ENCODE measurements around the gene DHX36.

DHX36 gene

DNA sequence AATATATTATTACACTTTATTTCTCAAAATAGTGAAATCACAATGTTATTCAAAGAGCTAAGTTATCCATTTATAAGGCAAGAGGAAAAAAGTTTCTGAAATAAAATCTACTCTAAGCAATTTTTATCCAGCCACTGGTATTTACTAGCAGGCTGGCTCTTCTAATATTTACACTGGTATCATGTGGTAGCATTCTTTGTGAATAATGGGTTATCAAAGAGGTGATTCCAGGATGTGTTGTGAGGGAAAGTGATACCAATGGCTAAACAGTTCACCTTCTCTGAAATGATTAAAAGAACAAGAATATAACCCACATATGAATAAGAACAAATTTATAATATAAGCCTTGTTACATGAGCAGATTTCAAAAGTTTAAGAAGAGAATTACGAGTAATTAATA, 44.1 kb downstream of the DHX36 start:
- DNase-seq (ENCODE audit: low read depth in 3 of 3): no peak

DNA sequence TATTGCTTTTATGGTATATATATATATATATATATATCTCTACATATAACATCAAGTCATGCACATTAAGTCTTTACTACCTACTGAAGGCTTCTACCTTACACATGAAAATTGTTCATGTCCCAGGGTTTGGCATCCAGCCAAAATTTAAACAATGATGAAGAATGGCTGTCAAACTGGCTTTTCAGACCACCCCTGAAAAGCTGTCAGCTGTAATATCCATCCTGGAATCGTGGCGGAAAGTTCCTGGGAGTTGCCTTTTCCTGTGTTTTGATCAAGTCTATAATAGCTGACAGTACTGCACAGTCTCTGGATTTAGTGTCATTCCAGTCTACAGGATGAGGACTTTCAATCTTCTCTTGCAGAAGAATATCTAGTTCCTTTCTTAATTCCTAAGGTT, 48.3 kb downstream of the DHX36 start:
- DNase-seq (ENCODE audit: low read depth in 3 of 3): no peak

GRCh38 chr3:154275292-154275691, 49.0 kb downstream of the DHX36 start:
- no peak for DNase-seq (ENCODE audit: low read depth in 3 of 3)

- DNase-seq (ENCODE audit: low read depth in 3 of 3): no peak
Observed at GRCh38 chr3:154274348-154274747, 49.9 kb downstream of the DHX36 start.

DNA sequence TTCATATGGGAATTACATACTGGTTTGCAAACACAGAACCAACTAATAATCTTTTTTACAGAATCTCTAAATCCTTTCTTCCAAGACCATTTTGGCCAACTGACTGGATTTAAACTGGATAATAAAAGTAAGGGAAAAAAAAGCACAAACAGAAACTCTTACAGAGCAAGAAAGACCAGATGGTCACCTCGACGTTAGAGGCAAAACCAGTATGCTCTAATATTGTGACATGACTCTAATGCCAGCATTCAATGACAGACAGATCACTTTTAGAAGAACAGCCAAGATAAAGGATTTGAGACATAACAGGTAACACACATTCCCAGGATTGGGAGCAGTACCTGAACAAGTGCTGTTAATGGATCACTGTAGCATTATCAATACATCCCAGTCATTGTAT, 50.9 kb downstream of the DHX36 start:
- no peak for DNase-seq (ENCODE audit: low read depth in 3 of 3)

DNA sequence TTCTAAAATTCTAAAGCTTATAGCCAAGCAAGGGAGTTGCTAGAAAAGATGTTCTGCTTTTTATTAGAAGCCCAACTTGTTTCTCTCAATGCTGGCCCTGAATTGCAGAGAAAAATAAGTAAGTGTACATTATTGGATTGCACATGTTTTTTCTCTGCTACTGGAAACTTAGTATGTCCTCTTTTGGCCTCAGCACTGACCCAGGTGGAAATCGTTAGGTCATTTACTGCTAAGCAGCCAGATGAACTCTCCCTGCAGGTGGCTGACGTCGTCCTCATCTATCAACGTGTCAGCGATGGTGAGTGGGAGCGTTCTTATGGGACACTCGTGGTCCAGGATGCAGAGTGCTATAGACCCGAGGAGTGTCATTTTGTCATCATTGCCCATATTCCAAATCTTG, 69.8 kb downstream of the DHX36 start:
- DNase-seq (ENCODE audit: low read depth in 3 of 3): no peak

DNA sequence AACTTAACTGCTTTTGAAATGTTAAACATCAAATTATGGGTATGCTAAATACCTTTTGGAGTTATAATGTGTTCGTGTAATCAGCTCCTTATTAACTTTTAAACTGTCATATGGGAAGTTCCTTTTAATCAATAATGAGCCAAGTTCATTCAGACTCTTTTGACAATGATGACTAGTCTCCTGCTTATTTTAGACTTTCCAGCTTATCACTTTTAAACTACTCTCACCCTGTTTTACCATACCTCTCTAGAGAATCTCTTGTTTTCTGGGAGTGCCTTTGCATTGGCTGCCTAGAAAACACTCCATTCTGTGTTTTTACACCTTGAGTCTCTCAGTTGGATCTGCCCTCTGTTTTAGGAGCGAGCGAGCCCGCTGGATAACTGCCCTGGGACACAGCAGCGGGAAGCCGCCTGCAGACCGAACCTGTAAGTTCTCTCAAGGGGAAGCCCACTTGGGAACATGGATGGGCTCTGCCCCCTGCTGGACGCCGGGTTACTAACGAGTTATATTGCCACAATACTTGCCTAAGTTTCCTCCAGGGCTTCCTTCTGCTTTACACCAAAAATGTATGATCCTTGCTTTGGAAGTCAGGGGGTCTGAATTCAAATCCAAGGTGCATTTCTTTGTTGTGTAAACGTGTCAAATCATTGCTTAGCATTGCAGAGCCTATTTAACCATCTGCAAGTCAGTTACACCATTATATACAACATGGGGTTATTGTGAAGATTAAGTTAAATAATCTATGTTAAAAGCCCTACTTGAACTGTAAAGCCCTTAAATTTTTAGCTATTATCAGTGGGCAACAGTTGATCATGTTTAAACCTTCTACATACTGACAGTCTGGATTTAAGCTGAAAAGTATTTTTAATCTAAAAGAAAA, 71.3 kb downstream of the DHX36 start:
- DNase-seq (ENCODE audit: low read depth in 3 of 3): peak; percentile 30 to 72 (median 43)

GRCh38 chr3:154251610-154252009, 72.7 kb downstream of the DHX36 start:
- no peak for DNase-seq (ENCODE audit: low read depth in 3 of 3)

DNA sequence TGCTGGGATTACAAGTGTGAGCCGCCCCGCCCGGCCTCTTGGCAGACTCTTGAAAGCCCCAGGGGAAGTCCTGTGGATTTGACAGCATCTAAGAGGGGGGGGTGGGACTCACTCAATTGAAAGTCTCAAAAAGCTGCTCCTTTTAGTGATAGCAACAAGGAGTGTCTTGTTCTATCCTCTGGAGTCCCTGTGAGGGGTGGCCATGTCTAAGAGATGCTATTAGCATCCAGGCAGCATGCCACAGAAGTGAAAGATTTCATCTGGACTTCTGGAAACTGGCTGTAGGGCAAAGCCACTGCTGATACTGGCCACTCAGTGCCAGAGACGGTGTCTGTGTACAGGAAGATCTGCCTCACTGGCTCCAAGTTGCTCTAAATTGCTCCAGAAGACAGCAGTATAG, 74.0 kb downstream of the DHX36 start:
- DNase-seq (ENCODE audit: low read depth in 3 of 3): no peak

DNA sequence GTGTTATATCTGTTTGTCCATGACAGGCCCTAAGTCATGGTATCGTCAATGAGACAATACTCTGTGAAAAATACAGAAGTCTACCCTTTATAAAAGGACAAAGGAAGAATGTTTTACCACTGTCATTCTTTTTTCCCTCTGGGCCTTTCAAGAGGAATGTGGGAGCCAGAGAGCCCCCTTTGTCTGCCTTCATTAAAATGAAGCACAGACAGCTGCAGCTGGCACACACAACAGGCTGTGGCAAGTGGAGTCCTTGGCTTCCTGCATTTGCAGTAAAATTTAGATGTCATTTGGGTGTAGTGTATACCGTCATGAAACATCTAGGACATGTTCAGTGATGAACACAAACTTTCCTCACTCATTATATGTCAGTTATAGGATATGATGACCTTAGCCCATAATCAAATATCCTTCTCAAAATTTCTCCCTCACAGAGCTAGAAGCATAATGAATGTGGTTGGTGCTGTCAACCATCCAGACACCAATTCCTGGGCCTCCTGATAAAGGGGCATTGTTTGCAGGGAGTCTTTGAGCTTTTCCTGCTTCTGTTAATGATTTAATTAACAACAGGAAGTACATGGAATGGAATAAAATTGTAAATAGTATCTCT, 76.4 kb downstream of the DHX36 start:
- no peak for DNase-seq (ENCODE audit: low read depth in 3 of 3)

- DNase-seq (ENCODE audit: low read depth in 3 of 3): no peak
Observed at GRCh38 chr3:154244644-154245043, 79.6 kb downstream of the DHX36 start.

- no peak for DNase-seq (ENCODE audit: low read depth in 3 of 3)
Observed at GRCh38 chr3:154243353-154243752, 80.9 kb downstream of the DHX36 start.

DNA sequence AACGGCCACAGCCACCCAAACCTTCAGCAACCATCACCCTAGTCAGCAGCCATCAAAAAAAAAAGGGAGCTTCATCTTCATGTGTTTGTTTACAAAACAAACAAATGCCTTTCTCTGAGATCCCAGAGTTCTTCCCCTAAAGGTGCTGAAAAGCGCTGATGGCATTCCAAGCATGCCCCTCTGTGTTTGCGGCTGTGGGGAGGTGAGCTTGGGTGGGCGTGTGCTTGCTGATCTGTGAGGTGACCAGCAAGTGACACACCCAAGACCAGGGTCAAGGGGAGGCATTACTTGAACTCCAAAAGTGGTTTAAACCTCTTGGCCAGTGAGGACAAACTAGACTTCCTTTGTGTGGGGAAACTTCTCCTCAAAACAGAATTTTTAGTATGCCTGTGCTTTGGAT, 81.5 kb downstream of the DHX36 start:
- no peak for DNase-seq (ENCODE audit: low read depth in 3 of 3)

DNA sequence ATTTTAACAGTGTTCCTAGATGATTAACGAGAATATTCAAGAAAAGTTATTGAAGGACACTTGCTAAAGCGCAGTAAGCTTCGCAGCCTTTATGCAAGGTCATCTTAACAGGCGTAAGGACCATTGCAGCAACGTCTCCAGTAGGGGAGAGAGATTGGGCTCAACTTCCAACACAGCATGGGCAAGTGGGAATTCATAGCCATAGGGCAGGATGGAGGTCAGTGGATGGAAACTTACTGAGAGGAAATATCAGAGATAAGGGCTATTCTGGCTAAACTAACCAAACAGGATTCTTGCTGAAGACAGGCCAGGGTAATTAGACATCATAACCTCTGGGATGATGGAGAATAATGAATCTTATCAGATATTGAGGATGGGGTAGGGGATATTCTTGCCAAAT, 82.8 kb downstream of the DHX36 start:
- no peak for DNase-seq (ENCODE audit: low read depth in 3 of 3)

DNA sequence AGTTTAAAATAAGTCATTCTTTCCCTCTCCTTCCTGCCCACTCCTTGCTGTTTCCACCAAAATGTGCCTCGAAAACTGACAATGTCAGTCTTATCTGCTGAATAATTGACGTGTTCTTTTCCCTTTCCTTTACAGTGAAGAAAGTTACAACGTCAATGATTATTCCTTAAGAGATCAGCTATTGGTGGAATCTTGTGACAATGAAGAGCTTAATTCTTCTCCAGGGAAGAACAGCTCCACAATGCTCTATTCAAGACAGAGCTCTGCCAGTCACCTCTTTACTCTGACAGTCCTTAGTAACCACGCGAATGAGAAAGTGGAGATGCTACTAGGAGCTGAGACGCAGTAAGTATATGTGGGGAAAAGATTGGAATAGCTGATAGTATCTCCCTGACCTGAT, 84.1 kb downstream of the DHX36 start:
- DNase-seq (ENCODE audit: low read depth in 3 of 3): no peak

DNA sequence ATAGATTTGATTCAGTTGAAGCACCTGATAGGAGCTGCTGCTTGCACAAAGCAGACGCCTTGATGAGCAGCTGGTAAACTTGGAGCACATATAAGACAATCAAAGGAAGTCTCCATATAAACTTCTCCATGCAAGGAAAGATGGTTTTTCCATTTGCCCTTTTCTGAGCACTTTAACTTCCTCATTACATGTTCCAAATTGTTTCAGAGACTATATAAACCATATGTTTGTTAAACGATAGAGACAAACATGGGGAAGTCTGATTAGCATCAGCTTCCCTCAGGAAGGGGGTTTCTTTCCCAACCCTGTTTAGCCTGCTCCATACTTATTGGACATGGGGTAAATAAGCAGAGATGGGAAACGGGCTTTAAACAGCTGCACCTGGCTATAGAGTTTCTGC, 88.0 kb downstream of the DHX36 start:
- DNase-seq (ENCODE audit: low read depth in 3 of 3): no peak

- no peak for DNase-seq (ENCODE audit: low read depth in 3 of 3)
Observed at GRCh38 chr3:154235330-154235729, 89.0 kb downstream of the DHX36 start.

DNA sequence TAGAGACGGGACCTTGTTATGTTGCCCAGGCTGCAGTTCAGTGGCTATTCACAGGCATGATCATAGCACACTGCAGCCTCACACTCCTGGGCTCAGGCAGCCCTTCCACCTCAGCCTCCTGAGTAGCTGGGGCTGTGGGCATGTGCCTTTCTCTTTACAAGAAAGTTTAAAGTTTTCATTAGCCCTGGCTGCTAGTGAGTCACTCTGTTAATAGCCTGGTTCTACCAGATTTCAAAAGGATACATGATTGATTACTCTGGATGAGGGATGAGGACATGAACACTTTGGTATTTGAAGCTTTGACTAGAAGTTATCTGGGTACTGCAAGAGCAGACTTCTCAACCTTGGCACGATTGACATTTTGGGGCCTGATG, 95.1 kb downstream of the DHX36 start:
- DNase-seq (ENCODE audit: low read depth in 3 of 3): no peak

DNA sequence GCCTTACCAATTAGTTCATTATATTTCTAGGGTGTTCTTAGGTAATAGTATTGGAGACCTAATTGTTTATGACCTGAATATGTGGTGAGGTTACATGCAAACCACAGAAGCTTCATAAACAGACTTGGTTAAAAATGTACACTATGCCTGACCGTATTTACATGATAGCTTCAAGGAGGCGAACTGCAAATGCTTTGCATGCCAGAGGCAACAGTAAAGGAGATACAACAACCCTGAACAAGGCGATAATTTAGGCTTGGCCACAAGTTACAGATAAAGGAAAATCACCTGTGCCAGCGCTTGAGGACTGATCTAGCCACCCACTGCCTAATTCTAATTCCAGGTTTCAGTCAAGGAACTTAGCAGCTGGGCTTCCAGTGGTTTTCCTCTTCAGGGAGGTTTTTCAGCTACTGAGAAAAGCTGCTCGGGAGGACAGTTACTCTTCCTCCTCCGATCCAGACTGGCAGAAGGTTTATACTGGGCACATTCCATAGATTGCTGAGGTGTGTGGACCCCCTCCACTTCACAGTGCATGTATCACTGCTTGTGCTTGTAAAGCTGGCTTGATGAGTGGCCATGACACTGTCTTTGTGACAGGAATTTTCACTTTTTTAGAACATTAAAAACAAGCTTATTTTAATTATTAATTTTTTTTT, 95.6 kb downstream of the DHX36 start:
- DNase-seq (ENCODE audit: low read depth in 3 of 3): no peak

GRCh38 chr3:154227531-154227930, 96.8 kb downstream of the DHX36 start:
- no peak for DNase-seq (ENCODE audit: low read depth in 3 of 3)

DNA sequence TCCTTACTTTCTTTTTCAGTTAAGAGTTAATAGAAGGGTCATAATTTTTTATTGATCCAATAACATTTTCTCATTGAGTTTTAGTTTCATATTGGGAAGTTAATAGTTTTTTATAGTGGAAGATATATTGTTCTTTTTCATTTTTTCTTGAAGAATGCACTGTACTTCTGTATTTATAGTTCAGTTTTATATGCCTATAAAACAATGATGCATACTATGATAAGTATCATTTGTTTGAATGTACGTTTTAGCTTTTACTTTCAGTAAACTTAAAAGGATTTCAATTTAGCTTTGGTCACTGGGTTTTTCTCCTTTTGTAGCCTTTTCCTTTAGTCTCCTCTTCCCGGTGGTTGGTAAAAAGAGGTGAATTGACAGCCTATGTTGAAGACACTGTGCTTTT, 98.8 kb downstream of the DHX36 start:
- no peak for DNase-seq (ENCODE audit: low read depth in 3 of 3)

- DNase-seq (ENCODE audit: low read depth in 3 of 3): no peak
Observed at GRCh38 chr3:154224866-154225265, 99.4 kb downstream of the DHX36 start.

- no peak for DNase-seq (ENCODE audit: low read depth in 3 of 3)
Observed at GRCh38 chr3:154224366-154224765, 99.9 kb downstream of the DHX36 start.

All from stimulated activated CD4-positive, alpha-beta T cell treated with anti-CD3 and anti-CD28 coated beads, TNF-alpha, amount 100 ng/mL, for 24 hours (primary cell).